Activated CD8-positive, alpha-beta memory T cell treated with anti-CD3 and anti-CD28 coated beads, Interleukin-2, amount 50 U/mL, for 4 hours (primary cell): ENCODE results near the gene MYL12B.
"Not testable (repeated sequence)": the region's sequence is repeated elsewhere in the genome, so short reads cannot be mapped to it uniquely, and the experiment has no call there.

Experiments used
- DNase-seq: peaks from one replicate; pipeline ENCODE4 v3.0.0-alpha.2; 2020

MYL12B gene

GRCh38 chr18:3261373-3262233 lies at the start of gene MYL12B:
Gene MYL12B, plus strand, starts transcription at chr18:3262133. Its CDS starts 10,766 bp downstream, at chr18:3272899.
- peak; percentile 71 for DNase-seq

GRCh38 chr18:3212657-3213056 lies 49.3 kb upstream of the MYL12B start:
- DNase-seq, result no peak

GRCh38 chr18:3213300-3214059 lies 48.5 kb upstream of the MYL12B start:
- DNase-seq, result no peak

- no peak for DNase-seq
Observed at GRCh38 chr18:3214855-3215637, 46.9 kb upstream of the MYL12B start.

- DNase-seq, result no peak
Observed at GRCh38 chr18:3216987-3217386, 44.9 kb upstream of the MYL12B start.

- DNase-seq, result no peak
Observed at GRCh38 chr18:3217948-3218647, 43.8 kb upstream of the MYL12B start.

- no peak for DNase-seq
Observed at GRCh38 chr18:3218819-3219218, 43.1 kb upstream of the MYL12B start.

- no peak for DNase-seq
Observed at GRCh38 chr18:3219241-3219630, 42.7 kb upstream of the MYL12B start.

- DNase-seq, result no peak
Observed at GRCh38 chr18:3219631-3220335, 42.1 kb upstream of the MYL12B start, which contains the start of gene MYOM1. Gene MYOM1, minus strand, starts transcription at chr18:3219968. Its CDS starts 4,745 bp downstream, at chr18:3215223.

- DNase-seq, result not testable (repeated sequence)
Observed at GRCh38 chr18:3220868-3221267, 41.1 kb upstream of the MYL12B start.

GRCh38 chr18:3221496-3221895 lies 40.4 kb upstream of the MYL12B start:
- DNase-seq, result no peak

GRCh38 chr18:3223356-3223755 lies 38.6 kb upstream of the MYL12B start:
- no peak for DNase-seq

GRCh38 chr18:3224223-3224622 lies 37.7 kb upstream of the MYL12B start:
- DNase-seq, result no peak

- no peak for DNase-seq
Observed at GRCh38 chr18:3225588-3225987, 36.3 kb upstream of the MYL12B start.

GRCh38 chr18:3226048-3226447 lies 35.9 kb upstream of the MYL12B start:
- DNase-seq, result no peak

GRCh38 chr18:3230401-3231334 lies 31.3 kb upstream of the MYL12B start:
- no peak for DNase-seq

- DNase-seq, result no peak
Observed at GRCh38 chr18:3233004-3233403, 28.9 kb upstream of the MYL12B start.

- no peak for DNase-seq
Observed at GRCh38 chr18:3233433-3234168, 28.3 kb upstream of the MYL12B start.

- no peak for DNase-seq
Observed at GRCh38 chr18:3234457-3234856, 27.5 kb upstream of the MYL12B start.

- no peak for DNase-seq
Observed at GRCh38 chr18:3235846-3236245, 26.1 kb upstream of the MYL12B start.
